Left ventricle myocardium inferior (tissue), 1 donor: Measurements from ENCODE around the gene SCYGR4. TPM values are rescaled to one million over a fixed set of nuclear protein-coding genes. Genes with fewer than 3 reads are reported as not detected.

ENCODE experiments used
- DNase-seq: peaks from one replicate; pipeline ENCODE4 v3.0.0-alpha.2; 2020
- H3K27ac ChIP-seq: fragments of 200-600 bp; replicated peaks from 2 replicates; pipeline ENCODE4 v1.8.0; 2021
- H3K27me3 ChIP-seq: fragments of 200-600 bp; 2 replicates; pipeline ENCODE4 v1.8.0; 2021; ENCODE audit warnings: low read depth
- H3K36me3 ChIP-seq: fragments of 200-600 bp; 2 replicates; pipeline ENCODE4 v1.8.0; 2021
- H3K4me1 ChIP-seq: fragments of 200-600 bp; 2 replicates; pipeline ENCODE4 v1.8.0; 2021
- H3K4me3 ChIP-seq: fragments of 200-600 bp; 2 replicates; pipeline ENCODE4 v1.8.0; 2021; ENCODE audit warnings: mild to moderate bottlenecking, moderate library complexity
- H3K9me3 ChIP-seq: fragments of 200-600 bp; replicated peaks from 2 replicates; pipeline ENCODE4 v1.8.0; 2021
- intact Hi-C: fragments of 100-400 bp; cut with micrococcal nuclease; formaldehyde crosslinking; loops from one replicate; pipeline ENCODE4 v1.11.0; 2022
- total RNA-seq: library from RNA; stranded (reverse); fragmentation: NEBNext Ultra II Directional; extraction: Animal tissue kit (Norgen Biotek cat#: 25700); gene quantifications from one replicate; pipeline ENCODE4 v1.2.1, GENCODE V29; 2021
- TF ChIP-seq, protein P1 (sequence below): fragments of 200-600 bp; IDR thresholded peaks from 2 replicates; pipeline ENCODE4 v1.8.0; 2021; ENCODE audit warnings: antibody characterized with exemption, mild to moderate bottlenecking, borderline replicate concordance
- donor health status: DM: no; HTN: yes; CAD: no; lungs with severe emphysema.

The SCYGR4 gene
- total RNA-seq, 1 donor from 2014 or later = not detected

DNA sequence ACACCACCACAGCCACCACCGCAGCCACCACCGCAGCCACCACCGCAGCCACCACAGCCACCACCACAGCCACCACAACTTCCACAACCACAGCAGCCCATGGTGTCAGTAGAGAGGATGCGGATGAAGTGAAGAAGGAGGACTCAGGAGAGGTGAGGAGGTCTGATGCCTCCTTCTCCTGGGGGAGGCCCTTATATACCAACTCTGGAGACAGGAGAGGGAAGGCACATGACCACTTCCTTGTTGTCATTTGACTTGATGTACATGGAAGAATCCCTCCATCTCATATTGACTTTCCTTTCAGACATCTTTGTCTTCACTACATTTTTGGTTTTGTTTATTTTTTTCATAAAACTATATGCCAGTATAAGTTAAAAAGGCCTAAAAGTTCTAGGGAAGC, 2.6 kb upstream of the SCYGR4 start, which contains the start of gene SCYGR3:
Gene SCYGR3, minus strand, starts transcription at position 101 of the 400 bp plus-strand sequence. Its CDS starts 0 bp downstream, at position 101.
- H3K27me3 ChIP-seq = peaks cover 29% of the 10 kb centered on the region
- no peak for DNase-seq
- intact Hi-C loops = no loop called here
- no peaks in the 10 kb centered on the region for H3K36me3 ChIP-seq
- no peak within 1 kb of the TSS for H3K4me3 ChIP-seq
- no peak within 1 kb of the TSS for H3K27ac ChIP-seq
- TF ChIP-seq, protein P1, sequence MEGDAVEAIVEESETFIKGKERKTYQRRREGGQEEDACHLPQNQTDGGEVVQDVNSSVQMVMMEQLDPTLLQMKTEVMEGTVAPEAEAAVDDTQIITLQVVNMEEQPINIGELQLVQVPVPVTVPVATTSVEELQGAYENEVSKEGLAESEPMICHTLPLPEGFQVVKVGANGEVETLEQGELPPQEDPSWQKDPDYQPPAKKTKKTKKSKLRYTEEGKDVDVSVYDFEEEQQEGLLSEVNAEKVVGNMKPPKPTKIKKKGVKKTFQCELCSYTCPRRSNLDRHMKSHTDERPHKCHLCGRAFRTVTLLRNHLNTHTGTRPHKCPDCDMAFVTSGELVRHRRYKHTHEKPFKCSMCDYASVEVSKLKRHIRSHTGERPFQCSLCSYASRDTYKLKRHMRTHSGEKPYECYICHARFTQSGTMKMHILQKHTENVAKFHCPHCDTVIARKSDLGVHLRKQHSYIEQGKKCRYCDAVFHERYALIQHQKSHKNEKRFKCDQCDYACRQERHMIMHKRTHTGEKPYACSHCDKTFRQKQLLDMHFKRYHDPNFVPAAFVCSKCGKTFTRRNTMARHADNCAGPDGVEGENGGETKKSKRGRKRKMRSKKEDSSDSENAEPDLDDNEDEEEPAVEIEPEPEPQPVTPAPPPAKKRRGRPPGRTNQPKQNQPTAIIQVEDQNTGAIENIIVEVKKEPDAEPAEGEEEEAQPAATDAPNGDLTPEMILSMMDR = no peak
- H3K9me3 ChIP-seq = no peaks in the 10 kb centered on the region
- H3K4me1 ChIP-seq = no peaks in the 10 kb centered on the region

DNA sequence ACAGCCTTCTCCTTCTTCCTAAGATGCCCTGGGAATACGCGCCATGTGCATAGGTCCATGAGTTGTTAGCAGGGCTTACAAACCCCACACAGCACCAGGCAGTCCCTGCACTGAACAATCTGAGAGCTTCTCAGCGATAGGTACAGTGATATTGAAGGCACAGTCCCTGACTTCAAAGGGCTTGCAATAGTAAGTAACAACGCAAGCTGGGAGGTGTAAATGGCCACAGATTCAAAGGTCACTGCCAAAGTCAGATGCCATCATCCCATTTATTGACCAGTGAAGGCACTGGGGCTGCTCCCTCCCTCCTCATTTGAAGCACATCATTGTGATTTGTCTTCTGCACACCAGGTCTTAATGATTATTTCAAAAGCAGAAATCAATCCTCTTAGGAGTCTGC, 2.1 kb upstream of the SCYGR4 start:
- intact Hi-C loops = no loop called here
- Histone ChIP-seq H3K27me3 (peaks cover 29% of the 10 kb centered on the region), H3K4me1 (no peaks in the 10 kb centered on the region), H3K27ac (no peak overlapping the region), H3K9me3 (no peaks in the 10 kb centered on the region), H3K4me3 (no peak overlapping the region), H3K36me3 (no peaks in the 10 kb centered on the region)
- TF ChIP-seq, protein P1 = no peak
- no peak for DNase-seq

DNA sequence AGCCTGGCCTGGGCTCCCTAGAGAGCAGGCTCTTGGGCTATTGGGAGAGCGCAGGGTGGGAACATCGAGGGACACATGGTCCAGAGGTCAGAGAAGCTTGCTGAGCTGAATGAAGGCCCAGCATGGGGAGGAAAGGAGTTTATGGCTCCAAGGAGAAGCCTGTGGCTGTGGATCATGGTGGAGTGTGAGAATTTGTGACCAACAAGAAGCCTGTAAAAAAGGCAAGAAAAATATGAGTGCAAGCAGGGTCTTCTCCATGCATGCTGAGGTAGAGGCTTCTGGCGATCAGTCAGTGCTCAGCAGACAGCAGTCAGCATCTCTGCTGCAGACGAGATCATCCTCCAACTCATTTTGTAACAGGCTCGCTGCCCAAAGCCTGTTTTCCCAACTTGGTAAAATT, 1.4 kb upstream of the SCYGR4 start:
- Histone ChIP-seq H3K36me3 (no peaks in the 10 kb centered on the region), H3K4me3 (no peak overlapping the region), H3K4me1 (no peaks in the 10 kb centered on the region), H3K27me3 (peaks cover 29% of the 10 kb centered on the region), H3K27ac (peak overlapping the region; percentile 16), H3K9me3 (no peaks in the 10 kb centered on the region)
- intact Hi-C loops = no loop called here
- TF ChIP-seq, protein P1 = no peak
- no peak for DNase-seq

DNA sequence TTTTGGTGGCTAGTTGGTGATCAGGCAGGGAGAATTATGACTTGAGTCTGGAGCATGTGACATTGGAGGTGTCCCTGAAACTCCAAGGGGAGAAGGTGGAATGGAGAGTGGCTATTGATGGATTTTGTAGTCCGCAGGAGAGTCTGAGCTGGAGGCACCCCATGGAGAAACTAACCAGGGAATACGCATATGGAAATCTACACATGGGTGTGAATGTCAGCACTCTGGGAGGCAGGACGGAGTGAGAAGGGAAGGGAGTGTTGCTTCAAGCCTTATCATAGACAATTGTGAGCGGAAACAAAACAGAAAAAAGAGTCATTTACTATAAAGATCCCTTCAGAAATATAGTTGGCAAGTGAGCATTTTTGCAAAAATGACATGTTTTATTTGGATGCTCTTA, 667 bp upstream of the SCYGR4 start:
- peak overlapping the region; percentile 16 for H3K27ac ChIP-seq
- intact Hi-C loops = no loop called here
- H3K36me3 ChIP-seq = no peaks in the 10 kb centered on the region
- H3K4me3 ChIP-seq = no peak overlapping the region
- no peaks in the 10 kb centered on the region for H3K4me1 ChIP-seq
- DNase-seq = no peak
- H3K27me3 ChIP-seq = peaks cover 29% of the 10 kb centered on the region
- TF ChIP-seq, protein P1 = no peak
- no peaks in the 10 kb centered on the region for H3K9me3 ChIP-seq

DNA sequence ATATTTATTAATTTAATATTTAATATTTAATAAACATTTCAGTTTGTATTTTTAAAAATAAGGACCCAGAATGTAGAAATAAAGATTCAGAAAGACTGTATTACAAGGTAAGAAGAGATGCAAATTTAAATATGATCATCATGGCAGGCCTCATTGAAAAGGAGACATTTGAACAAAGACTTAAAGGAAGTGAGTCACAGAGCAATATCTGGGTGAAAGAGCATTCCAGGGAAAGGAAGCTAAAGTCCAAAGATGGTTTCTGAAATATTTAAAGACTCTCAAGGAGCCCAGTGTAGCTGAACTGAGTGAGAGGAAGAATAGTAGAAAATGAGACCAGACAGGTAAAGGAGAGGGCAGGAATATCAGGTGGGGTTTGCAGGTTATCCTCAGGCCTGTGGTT, 5.9 kb downstream of the SCYGR4 start:
- H3K9me3 ChIP-seq = peaks cover 11% of the 10 kb centered on the region
- no peaks in the 10 kb centered on the region for H3K27me3 ChIP-seq
- intact Hi-C loops = no loop called here
- TF ChIP-seq, protein P1 = no peak
- H3K36me3 ChIP-seq = no peaks in the 10 kb centered on the region
- H3K4me3 ChIP-seq = no peak overlapping the region
- no peak for DNase-seq
- H3K27ac ChIP-seq = no peak overlapping the region
- H3K4me1 ChIP-seq = no peaks in the 10 kb centered on the region
